Ectodermal cell (in vitro differentiated cells): ENCODE results near the gene FHIT.

Experiments used
- H3K27ac ChIP-seq: 2 replicates; pipeline ENCODE4 v1.7.0; 2013; ENCODE audit warnings: mild to moderate bottlenecking, low read depth, low read length; ENCODE audit not compliant: insufficient read depth, poor library complexity, severe bottlenecking
- H3K27me3 ChIP-seq: 2 replicates; pipeline ENCODE4 v1.7.0; 2013; ENCODE audit warnings: mild to moderate bottlenecking, low read length; ENCODE audit not compliant: insufficient read depth, control insufficient read depth, poor library complexity, severe bottlenecking
- H3K36me3 ChIP-seq: one replicate; pipeline ENCODE4 v1.7.0; 2013; ENCODE audit warnings: low read length; ENCODE audit not compliant: control insufficient read depth, insufficient read depth
- H3K4me1 ChIP-seq: one replicate; pipeline ENCODE4 v1.7.0; 2013; ENCODE audit warnings: low read length; ENCODE audit not compliant: control insufficient read depth, insufficient read depth
- H3K4me3 ChIP-seq: 2 replicates; pipeline ENCODE4 v1.7.0; 2013; ENCODE audit warnings: low read depth, low read length, control low read depth; ENCODE audit not compliant: insufficient read depth
- H3K9me3 ChIP-seq: 2 replicates; pipeline ENCODE4 v1.7.0; 2013; ENCODE audit warnings: mild to moderate bottlenecking, low read length, moderate library complexity; ENCODE audit not compliant: control insufficient read depth
- WGBS, 2 experiments: methylation state at CpG; one replicate each; pipeline ENCODE4 v1.1.7; 2013; ENCODE audit warnings: missing lambda C conversion rate in 2 of 2; 5-methylcytosine and 5-hydroxymethylcytosine counted together

FHIT gene

DNA sequence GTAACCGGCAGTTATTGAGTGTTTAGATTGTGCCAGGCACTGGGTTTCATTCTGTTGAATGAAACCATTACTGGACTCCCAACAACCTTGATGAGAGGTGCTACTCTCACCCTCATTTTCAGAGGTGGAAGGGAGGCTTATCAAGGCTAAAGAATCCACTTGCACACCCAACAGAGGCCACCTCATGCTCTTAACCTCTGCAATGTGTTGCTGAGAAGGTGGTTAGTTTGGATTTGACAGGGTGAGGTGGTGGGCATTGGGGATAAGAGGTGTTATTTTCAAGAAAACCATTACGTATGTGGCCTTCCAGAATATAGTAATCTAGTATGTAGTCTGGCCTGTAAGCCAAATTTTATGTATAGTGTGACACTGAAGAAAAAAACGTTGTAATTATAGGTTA is 73.1 kb downstream of the FHIT start:
- WGBS, 2 experiments, result 95 to 97% methylated on average over 2 of the region's 3 CpGs
- Histone ChIP-seq H3K27me3 (no peaks in the 10 kb centered on the region), H3K27ac (no peak overlapping the region)

DNA sequence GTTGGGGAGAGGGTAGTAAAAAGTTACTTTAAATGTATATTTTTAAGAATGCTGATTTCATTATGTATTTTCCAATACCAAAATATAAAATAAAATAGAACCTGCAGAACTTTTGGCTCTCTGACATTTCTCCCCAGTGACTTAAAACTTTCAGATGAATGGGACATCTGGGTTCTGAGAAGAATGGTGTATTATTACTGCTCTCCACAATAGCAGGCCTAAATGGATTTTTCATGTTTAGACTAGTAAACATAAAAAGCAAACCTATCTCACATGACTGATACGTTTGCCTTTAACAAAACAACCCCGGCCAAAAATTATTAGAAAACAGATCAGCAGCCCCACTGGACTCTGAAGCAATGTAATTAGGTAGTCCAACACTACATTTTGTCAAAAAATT is 73.8 kb downstream of the FHIT start:
- Histone ChIP-seq H3K4me1 (no peaks in the 10 kb centered on the region), H3K36me3 (no peaks in the 10 kb centered on the region), H3K4me3 (no peak overlapping the region), H3K27me3 (no peaks in the 10 kb centered on the region), H3K9me3 (no peaks in the 10 kb centered on the region), H3K27ac (no peak overlapping the region)
- 89 to 92% methylated on average over 2 of the region's 2 CpGs for WGBS, 2 experiments

More for the DNA sequence above, 73.1 kb downstream of the FHIT start:
- no peaks in the 10 kb centered on the region for H3K36me3 ChIP-seq
- no peak overlapping the region for H3K4me3 ChIP-seq
- H3K9me3 ChIP-seq, result no peaks in the 10 kb centered on the region
- H3K4me1 ChIP-seq, result no peaks in the 10 kb centered on the region

DNA sequence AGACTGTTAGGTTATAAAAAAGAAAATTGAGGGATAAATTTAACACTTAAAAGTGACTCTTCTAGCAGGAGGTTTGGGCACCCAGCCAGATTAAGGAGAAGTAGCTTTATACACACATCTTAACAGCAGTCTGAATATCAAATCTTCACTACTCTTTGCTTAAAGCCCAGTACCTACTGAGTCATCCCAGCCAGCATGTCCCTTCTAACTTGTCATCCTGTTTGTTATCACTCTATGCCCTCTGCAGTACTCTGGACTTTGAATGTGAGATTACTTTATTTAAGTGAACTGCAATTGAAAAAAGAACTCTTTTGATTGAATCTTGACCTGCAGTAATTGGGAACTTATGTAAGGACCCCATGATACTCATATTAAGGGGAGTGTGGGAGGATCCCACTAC is 77.6 kb downstream of the FHIT start:
- Histone ChIP-seq H3K4me1 (no peaks in the 10 kb centered on the region), H3K27me3 (no peaks in the 10 kb centered on the region), H3K4me3 (no peak overlapping the region), H3K27ac (no peak overlapping the region), H3K36me3 (no peaks in the 10 kb centered on the region), H3K9me3 (no peaks in the 10 kb centered on the region)

DNA sequence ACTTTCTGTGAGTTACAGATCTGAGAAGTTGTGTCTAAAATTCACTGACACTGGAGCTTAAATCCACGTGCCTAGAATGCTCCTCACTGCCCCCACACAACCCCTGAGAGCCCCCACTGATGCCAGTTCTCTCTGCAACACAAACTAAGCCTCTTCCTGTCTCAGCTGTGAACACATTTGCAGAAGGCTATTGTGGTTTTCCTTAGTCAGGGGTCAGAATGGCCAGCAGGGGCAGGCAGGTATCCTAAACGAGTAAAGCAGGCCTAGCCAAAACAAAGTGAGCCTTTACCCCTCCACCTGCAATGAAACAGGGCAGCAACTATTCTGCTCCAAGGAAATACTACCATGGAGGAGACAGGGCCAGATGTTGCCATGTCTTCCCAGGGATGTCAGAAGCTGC is 78.6 kb downstream of the FHIT start:
- Histone ChIP-seq H3K4me1 (no peaks in the 10 kb centered on the region), H3K27ac (no peak overlapping the region), H3K27me3 (no peaks in the 10 kb centered on the region), H3K9me3 (no peaks in the 10 kb centered on the region), H3K4me3 (no peak overlapping the region), H3K36me3 (no peaks in the 10 kb centered on the region)
- 9 to 10% methylated on average over 2 of the region's 2 CpGs for WGBS, 2 experiments

DNA sequence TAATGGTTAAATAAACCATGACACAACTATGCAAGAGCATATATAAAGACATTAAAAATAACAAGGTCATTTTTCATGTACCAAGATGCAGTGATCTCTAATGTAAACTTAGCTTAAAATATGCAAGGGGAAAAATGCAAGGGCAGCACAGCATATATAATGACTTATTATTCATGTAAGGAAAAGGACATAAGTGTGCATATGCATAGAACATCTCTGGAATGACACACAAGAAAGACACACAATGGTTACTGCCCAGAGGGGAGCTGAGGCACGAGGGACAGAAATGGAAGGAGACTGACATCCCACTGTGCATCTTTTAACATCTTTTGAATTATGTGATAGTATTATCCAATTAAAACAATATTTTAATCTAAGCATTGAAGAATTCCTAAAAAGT is 79.0 kb downstream of the FHIT start:
- Histone ChIP-seq H3K27me3 (no peaks in the 10 kb centered on the region), H3K4me3 (no peak overlapping the region), H3K9me3 (no peaks in the 10 kb centered on the region), H3K27ac (no peak overlapping the region), H3K4me1 (no peaks in the 10 kb centered on the region), H3K36me3 (no peaks in the 10 kb centered on the region)
- 80% methylated on average over 1 of the region's 1 CpG; no CpG with 5 or more reads in 1 of the 2 experiments for WGBS, 2 experiments

DNA sequence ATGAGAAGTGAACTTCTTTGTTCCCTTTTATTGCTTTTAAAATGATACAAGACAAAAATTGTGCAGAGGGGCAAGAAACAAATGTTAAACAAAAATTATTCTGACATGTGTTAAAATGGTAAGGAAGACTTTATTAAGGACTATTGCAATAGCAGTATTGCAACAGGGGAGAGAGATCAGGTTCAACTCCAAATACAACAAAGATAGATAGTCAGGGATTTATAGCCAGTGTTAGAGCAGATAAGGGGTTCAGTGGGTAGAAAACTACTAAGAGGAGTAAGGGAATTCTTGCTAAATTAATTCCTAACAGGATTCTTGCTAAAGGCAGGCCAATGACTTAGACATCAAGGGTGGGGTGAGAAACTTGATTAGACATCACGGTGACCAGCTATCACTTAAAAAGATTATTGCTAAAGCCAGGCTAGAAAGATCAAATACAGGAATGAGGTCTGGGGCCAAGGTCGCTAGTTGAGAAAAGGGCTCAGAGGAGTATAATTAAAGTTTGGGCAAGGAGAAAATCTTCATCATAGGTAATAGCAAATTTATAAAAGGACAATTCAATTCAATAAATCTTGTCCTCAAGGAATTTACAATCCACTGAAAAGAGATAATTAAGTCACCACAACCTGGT is 81.5 kb downstream of the FHIT start:
- H3K4me1 ChIP-seq, result no peaks in the 10 kb centered on the region

DNA sequence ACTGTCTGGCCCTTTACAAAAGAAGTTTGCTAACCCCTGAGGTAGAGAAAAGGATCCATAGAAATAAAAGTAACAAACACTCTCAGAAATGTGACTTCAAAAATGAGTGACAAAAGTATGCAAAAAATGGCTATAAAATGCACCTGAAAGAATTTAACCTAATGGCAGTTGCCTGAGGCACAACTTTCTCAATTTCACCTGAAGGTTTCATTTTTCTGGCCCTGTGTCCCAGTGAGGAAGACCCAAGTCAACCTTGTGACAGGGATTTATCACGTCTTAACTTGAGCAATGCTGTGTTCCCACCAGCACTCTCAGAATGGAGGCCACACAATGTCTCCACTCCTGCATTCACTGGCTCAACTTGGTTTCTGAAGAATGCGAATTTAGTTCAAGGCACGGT is 83.0 kb downstream of the FHIT start:
- no peaks in the 10 kb centered on the region for H3K27me3 ChIP-seq
- no peaks in the 10 kb centered on the region for H3K36me3 ChIP-seq
- no peaks in the 10 kb centered on the region for H3K4me1 ChIP-seq
- H3K27ac ChIP-seq, result peak overlapping the region; percentile 17
- no peak overlapping the region for H3K4me3 ChIP-seq
- WGBS, 2 experiments, result 83 to 86% methylated on average over 3 of the region's 3 CpGs
- H3K9me3 ChIP-seq, result no peaks in the 10 kb centered on the region

More for the DNA sequence above, 81.5 kb downstream of the FHIT start:
- H3K9me3 ChIP-seq, result no peaks in the 10 kb centered on the region
- no peaks in the 10 kb centered on the region for H3K36me3 ChIP-seq
- H3K27me3 ChIP-seq, result no peaks in the 10 kb centered on the region
- no peak overlapping the region for H3K27ac ChIP-seq
- 98 to 100% methylated on average over 2 of the region's 2 CpGs for WGBS, 2 experiments
- H3K4me3 ChIP-seq, result no peak overlapping the region

DNA sequence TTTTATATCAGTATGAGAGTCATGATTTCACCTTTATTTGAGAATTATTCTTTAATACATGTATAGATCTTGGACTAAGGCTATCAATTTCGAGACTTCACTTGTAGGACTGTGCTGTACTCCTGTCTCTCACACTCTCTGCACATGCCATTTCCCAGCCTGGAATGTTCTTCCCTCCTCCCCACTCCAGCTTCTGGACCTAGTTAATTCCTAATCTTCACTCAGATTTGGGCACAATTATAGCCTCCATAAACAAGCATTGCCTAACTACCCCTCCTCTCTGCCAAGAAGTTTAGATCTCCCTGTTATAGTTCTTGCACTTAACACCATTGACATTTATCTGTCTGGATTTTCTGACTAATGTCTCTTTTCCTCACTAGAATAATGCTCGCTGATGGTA is 88.3 kb downstream of the FHIT start:
- no peaks in the 10 kb centered on the region for H3K36me3 ChIP-seq
- H3K27me3 ChIP-seq, result no peaks in the 10 kb centered on the region
- H3K4me1 ChIP-seq, result no peaks in the 10 kb centered on the region
- H3K27ac ChIP-seq, result no peak overlapping the region
- WGBS, 2 experiments, result 94% methylated on average over 2 of the region's 2 CpGs
- H3K4me3 ChIP-seq, result no peak overlapping the region
- no peaks in the 10 kb centered on the region for H3K9me3 ChIP-seq

DNA sequence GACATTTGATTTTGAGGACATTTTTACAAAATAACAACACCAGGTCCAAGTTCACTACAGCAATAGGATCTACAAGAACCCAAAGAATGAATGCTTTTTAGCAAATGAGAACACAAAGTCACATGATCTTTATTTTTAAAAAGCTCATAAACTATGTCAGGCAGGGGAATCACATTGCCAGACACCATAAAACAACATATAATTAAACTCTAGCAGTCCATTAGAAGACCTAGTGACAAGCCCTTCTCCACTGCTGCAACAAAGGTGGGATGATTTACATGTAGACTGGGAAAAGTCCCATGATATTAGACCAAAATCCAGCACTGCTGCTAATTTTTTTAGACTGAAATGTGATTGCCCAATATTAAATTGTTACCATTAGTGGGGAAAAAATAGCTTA is 92.6 kb downstream of the FHIT start:
- H3K4me3 ChIP-seq, result no peak overlapping the region
- no peak overlapping the region for H3K27ac ChIP-seq
- no peaks in the 10 kb centered on the region for H3K9me3 ChIP-seq
- no peaks in the 10 kb centered on the region for H3K36me3 ChIP-seq
- H3K27me3 ChIP-seq, result no peaks in the 10 kb centered on the region
- H3K4me1 ChIP-seq, result no peaks in the 10 kb centered on the region

DNA sequence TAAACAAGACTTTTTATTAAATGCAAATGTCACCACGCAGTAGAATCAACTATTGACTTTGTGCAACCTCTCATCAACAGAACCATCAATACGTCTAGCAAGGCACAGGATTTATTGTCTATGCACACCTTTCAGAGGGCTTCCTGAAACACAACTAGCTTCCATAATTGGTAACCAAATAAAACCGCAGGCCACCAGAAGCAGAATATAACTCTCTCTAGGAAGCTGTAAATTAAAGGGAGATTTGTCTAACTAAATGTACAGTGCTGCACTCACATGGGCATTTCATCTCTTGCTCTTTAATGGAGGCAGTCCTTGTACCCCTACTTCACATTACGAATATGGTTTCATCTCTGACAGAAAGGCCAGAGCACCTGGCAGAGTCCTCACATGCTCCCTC is 93.0 kb downstream of the FHIT start:
- H3K4me1 ChIP-seq, result no peaks in the 10 kb centered on the region
- 95% methylated on average over 4 of the region's 4 CpGs for WGBS, 2 experiments
- no peaks in the 10 kb centered on the region for H3K36me3 ChIP-seq
- H3K27ac ChIP-seq, result no peak overlapping the region
- no peaks in the 10 kb centered on the region for H3K9me3 ChIP-seq
- no peaks in the 10 kb centered on the region for H3K27me3 ChIP-seq
- H3K4me3 ChIP-seq, result no peak overlapping the region

DNA sequence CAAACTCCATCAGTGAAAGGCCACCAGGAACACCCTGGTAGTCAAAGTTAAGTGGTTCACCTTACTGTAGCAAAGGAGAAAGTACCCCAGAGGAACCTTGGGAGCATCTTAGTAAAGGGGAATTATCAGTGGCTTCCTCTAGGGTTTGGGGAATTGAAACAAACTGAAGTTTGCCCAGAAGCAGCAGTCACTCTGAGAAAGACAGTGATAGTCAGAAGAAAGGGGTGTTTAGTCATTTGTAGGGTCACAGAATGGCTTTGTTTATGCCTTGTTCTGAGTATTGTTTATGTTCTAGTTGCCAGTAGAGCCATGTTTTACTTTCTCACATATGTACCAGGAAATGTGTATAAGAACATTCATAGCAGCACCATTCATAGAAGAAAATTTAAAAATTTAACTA is 93.8 kb downstream of the FHIT start:
- no peaks in the 10 kb centered on the region for H3K9me3 ChIP-seq
- no peak overlapping the region for H3K27ac ChIP-seq

More for the DNA sequence above, 93.8 kb downstream of the FHIT start:
- H3K4me1 ChIP-seq, result no peaks in the 10 kb centered on the region
- H3K4me3 ChIP-seq, result no peak overlapping the region
- H3K36me3 ChIP-seq, result no peaks in the 10 kb centered on the region
- no peaks in the 10 kb centered on the region for H3K27me3 ChIP-seq
